GM19455 (cell line): Measurements from ENCODE around the gene CAPN11.

Experiments
- ATAC-seq: cut with Tn5 transposase; IDR thresholded peaks from one replicate; pipeline ENCODE4 v1.9.1; 2021; ENCODE audit not compliant: unreplicated experiment

Gene CAPN11

DNA sequence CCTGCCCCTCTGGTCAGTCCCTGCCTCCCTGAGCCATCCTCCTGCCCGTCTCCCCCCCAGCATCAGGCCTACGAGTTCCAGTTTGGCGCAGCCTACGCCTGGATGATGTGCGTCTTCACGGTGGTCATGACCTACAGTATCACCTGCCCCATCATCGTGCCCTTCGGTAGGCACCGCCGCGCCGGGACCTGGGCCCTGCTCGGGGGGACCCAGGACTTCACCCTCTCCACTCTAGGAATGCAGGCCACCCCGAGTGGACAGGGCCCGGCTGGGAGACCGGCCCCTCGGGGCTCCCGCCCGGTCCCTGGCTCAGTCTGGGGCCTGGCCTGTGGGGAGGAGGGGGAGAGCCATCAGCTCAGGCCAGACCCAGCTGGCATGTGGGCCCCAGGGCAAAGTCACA, 6.1 kb upstream of the CAPN11 start:
- no peak for ATAC-seq

DNA sequence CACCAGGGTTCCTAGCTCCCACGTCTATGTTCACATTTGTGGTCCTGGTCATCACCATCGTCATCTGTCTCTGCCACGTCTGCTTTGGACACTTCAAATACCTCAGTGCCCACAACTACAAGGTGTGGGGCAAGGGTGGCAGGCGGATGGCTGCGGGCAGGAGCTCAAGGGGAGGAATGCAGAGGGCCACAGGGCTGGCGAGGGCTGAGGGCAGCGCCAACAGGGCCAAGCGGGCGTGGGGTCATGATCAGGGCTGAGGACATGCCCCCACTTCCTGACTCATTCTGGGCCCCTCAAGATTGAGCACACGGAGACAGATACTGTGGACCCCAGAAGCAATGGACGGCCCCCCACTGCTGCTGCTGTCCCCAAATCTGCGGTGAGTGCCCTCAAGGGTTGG, 4.6 kb upstream of the CAPN11 start:
- no peak for ATAC-seq

DNA sequence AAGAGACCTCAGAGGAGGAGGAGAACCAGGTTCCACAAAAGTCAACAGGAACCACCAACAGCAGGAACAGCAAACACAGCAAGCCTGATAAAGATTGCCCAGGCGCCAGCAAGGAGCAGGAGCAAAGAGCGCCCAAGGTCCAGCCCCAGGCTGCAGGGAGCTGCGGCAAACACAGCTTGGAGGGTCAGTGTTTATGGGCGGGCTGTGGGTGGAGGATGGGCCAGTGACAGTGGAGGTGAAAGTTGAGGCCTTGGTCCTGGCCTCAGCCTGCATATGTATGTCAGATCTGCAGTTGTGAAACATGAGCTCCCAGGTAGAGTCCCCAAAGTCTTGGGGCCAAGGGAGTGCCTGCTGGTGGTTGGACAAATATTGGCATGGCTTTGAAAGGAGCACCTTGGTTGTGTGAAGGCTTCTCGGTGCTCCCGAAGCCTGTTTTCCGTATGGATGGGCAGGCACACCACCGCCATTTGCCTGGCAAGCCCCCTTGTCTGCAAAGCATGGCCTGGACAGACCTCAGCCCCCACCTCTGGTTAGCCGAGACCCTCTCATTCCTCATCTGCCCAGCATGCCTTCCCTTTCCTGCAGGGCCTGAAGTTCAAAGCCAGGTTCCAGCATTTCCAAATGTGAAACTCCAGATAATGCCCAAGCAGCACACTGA, 2.0 kb upstream of the CAPN11 start:
- no peak for ATAC-seq

DNA sequence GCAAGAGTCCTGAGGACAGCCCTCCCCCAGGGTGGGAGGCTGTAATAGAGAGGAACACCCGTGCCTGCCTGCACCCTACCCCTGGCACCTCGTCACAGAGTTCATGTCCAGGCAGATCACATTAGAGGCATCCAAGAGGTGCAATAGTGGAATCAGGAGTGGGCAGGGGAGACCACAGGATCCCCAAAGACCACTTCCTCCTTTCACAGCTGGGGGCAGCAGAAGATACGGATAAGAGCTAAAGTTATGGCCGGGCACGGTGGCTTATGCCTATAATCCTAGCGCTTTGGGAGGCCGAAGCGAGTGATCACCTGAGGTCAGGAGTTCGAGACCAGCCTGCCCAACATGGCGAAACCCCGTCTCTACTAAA, 1.5 kb upstream of the CAPN11 start:
- no peak for ATAC-seq

DNA sequence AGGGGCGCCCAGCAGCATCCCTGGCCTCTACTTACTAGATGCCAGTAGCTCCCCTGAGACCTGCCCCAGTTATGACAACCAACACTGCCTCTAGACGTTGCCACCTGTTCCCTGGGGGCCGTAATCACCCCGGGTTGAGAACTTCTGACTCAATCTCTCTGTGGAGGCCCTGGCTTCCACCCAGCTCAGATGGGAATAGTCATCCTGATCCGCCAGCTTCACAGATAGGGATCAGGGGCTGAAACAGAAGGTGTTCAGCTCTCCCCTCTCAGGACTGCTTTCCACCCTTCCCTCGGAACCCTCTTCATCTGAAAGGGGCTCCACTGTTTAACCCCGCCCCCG, 3.3 kb downstream of the CAPN11 start:
- ATAC-seq: no peak

DNA sequence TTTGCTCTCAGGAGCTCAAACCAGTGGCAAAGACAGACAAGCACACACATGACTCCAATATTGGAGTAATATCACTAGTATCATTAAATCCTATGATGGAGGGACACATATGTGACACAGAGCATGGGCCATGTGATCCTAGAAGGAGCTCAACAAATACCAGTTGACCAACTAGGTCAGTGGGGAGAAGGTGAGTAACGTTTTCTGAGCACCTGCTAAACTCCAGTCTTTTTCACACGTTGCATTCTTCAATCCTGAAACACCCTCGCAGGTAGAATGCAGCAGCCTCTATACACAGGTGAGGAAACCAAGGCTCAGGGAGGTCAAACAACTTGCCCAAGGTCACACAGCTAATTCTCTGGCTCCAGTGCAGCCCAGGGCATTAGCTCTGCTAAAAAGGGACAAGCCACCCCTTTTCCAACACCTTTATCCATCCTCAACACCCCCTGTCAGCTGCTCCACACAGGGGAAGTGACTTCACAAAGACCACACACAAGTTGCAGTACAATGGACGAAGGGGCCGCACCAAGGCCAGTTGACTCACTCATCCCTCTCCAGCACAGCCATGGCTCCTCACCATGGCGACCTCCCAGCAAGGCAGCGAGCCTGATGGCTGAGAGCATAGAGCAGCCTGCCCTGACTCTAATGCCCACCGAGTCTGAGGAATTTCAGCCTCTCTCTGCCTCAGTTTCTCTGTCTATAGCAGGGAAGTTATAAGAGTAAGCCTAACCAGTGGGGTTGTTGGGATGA, 4.4 kb downstream of the CAPN11 start:
- ATAC-seq: no peak

DNA sequence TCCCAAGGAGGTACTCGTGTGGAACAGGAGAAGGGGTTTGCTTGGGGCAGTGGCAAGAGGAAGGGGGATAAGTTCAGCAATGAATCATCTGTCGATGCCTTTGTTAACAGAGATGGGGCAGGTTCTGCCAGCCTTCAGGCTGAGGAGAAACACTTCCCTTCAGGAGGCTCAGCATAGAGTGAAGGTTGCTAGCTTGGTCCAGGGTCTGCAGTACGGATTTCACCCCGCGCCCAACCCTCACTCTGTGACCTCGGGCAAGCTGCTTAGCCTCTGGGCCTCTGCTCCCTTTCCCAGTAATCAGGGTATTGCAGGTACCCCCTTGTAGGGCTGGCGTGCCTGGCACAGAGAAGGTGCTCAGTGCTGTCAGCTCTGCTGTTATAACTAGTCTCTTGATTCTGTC, 7.5 kb downstream of the CAPN11 start:
- ATAC-seq: no peak

DNA sequence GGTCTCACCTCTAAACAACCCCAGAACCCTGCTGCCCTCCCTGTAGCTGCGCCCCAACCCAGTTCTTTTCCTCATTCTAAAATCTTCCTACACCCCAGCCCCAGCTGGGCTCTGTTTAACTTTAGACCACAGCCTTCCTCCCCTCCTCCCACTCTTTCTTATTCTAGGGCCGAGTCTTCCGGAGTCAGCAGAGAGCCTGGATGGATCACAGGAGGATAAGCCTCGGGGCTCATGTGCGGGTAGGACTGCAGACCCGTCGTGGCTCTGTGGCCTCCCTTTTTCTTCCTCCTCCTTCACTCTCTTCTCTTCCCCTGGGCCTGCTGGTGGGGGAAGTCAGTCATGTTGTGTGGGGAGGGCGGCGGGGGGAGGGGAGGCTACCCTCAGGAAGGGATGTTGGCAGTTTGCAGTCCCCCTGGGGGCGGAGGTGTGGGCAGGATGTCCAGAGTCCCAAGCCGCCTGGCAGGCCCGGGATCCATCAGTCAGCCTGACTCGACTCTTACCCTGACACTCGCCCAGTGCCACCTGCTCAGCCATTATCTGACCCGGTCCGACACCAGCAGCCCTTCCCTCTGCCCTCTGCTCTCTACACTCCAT, 8.1 kb downstream of the CAPN11 start:
- ATAC-seq: no peak

DNA sequence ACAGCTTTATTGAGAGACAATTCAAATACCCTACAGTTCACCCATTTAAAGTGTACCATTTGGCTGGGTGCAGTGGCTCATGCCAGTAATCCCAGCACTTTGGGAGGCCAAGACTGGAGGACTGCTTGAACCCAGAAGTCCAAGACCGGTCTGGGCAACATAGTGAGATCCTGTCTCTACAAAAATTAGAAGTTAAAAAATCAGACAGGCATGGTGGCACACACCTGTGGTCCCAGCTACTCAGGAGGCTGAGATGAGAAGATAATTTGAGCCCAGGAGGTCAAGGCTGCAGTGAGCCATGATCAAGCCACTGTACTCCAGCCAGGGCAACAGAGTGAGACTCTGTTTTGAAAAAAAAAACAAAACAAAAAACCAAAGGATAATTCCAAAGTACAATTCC, 8.9 kb downstream of the CAPN11 start:
- no peak for ATAC-seq

DNA sequence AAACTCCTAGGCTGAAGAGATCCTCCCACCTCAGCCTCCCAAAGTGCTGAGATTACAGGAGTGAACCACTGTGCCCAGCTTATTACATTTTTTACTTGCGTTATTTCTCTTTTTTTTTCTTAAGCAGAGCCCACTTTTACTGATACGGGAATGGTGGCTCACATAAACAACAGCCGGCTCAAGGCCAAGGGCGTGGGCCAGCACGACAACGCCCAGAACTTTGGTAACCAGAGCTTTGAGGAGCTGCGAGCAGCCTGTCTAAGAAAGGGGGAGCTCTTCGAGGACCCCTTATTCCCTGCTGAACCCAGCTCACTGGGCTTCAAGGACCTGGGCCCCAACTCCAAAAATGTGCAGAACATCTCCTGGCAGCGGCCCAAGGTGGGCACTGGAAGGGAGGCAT, 10.5 kb downstream of the CAPN11 start:
- ATAC-seq: no peak

DNA sequence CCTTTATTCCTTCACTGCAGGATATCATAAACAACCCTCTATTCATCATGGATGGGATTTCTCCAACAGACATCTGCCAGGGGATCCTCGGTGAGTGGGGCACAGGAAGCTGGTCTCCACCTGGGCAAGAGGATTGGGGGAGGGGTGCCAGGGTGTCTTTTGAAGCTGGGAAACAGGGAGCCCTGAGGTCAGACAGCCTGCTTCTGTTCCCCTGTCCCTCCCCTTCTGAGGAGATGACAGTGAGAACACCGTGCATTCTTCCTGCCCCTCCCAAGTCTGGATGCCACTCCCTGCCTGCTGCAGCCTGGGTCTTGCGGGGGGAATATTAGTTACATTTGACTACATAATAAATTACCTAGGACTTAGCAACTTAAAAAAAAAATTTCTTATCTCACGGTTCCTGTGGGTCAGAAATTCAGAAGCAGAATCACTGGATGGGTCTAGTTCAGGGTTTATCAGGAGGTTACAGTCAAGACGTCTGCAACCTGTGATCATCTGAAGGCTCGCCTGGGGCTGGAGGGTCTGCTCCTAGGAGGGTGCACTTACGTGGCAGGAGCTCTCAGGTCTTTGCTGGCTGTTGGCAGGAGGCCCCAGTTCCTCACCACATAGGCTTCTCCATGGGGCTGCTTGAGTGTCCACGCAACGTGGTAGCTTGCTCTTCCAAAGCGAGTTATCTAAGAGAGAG, 11.4 kb downstream of the CAPN11 start:
- no peak for ATAC-seq

DNA sequence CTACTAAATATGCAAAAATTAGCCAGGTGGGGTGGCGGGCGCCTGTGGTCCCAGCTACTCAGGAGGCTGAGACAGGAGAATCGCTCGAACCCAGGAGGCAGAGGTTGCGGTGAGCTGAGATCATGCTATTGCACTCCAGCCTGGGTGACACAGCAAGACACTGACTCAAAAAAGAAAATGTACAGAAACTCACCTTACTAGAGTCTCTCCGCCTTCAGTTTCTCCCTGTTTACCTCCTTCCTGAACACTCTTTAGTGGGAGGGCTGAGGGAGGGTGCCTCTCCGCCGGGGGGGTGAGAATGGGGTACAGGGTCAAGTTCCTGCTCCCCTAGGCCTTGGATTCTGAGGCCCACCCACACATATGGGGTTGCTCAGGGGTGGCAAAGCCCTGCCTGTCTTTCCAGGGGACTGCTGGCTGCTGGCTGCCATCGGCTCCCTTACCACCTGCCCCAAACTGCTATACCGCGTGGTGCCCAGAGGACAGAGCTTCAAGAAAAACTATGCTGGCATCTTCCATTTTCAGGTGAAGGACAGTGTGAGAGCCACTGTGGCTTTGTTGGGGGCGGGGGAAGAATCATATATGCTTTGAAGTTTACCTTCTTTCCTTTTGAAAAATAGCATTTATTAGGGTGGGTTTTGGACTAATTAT, 13.4 kb downstream of the CAPN11 start:
- ATAC-seq: no peak

DNA sequence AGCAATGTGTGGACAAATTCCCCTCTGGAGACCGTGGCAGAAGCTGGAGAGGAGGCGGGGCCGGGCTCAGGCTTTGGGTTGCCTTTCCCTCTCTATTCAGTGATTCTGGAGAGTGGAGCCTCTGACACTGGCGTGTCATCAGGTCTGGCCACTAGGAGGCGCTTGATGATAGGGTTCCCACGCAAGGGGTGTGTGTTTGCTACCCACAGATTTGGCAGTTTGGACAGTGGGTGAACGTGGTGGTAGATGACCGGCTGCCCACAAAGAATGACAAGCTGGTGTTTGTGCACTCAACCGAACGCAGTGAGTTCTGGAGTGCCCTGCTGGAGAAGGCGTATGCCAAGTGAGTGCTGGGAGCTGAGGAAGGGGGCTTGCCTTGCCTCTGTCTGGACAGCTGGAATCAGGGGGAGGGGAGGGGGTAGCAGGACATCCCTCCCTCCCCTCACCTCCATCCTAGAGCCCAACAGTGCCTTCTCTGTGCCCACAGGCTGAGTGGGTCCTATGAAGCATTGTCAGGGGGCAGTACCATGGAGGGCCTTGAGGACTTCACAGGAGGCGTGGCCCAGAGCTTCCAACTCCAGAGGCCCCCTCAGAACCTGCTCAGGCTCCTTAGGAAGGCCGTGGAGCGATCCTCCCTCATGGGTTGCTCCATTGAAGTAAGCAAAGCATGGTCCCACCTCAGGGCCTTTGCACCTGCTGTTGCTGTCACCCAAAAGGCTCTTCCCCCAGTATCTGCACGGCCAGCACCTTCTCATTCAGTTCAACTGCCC, 14.3 kb downstream of the CAPN11 start:
- ATAC-seq: peak; percentile 64

DNA sequence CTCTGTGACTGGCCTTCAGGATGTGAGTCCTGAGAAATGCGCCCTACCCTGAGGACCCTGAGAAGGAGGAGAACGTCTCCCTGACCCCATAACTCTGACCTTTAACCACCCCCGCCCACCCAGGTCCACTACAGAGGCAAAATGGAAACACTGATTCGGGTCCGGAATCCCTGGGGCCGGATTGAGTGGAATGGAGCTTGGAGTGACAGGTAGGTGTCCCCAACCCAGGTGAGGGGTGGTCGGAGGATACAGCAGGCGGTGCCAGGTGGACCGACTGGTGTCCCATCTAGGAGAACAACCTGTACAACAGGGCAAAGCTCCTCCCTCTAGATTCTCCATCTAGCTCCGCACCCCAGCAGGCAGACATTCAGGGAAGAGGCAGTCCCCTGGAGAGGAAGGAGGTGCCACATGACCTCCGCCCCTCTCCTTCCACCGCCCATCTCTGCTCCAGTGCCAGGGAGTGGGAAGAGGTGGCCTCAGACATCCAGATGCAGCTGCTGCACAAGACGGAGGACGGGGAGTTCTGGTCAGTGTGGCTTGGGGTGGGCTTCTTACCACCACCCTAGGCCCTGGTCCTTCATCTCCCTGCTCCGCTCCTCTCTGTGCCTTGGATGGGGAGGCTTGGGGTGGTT, 17.6 kb downstream of the CAPN11 start:
- ATAC-seq: no peak

DNA sequence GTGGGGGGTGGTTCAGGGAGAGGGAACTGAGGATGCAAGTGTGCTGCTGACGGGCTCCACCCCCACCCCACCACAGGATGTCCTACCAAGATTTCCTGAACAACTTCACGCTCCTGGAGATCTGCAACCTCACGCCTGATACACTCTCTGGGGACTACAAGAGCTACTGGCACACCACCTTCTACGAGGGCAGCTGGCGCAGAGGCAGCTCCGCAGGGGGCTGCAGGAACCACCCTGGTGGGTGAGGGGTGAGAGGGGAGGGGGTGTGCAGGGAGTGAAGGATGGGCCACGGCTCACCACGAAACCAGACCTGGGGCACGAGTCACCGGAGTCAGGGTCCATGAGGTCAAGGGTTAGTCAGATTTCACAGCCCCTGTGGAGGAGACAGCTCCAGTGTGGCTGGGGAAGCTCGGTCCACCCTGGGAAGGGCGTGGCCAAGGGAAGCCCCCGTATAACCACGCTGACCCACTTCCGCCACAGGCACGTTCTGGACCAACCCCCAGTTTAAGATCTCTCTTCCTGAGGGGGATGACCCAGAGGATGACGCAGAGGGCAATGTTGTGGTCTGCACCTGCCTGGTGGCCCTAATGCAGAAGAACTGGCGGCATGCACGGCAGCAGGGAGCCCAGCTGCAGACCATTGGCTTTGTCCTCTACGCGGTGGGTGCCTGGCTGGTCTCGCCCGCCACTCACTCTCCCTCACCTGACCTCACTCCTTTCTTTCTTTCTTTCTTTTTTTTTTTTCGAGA, 18.3 kb downstream of the CAPN11 start:
- ATAC-seq: no peak

DNA sequence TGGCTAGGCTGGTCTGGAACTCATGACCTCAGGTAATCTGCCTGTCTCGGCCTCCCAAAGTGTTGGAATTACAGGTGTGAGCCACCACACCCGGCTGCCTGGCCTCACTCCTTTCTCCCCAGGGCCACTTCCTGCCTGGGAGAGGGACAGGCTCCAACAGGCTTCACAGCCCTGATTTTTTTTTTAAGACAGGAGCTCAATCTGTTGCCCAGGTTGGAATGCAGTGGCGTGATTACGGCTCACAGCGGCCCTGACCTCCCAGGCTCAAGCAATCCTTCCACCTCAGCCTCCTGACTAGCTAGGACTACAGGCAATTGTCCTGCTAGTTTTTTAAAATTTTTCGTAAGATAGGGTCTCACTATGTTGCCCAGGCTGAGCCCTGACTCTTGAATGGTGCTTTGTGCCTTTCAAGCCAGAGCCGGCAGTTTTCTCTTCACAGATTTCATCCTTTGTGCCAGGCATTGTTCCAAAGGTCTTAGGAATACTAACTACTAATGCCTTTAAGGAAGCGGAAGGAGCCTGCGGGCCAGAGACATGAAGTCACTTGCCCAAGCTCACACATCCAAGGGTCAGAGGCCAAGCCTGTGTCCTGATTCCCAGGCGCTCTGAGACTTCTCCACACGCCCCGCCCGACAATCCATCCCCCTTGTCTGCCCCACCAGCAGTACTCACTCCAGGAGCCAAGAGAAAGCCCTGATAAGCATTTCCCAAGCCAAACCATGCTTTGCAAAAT, 19.2 kb downstream of the CAPN11 start:
- no peak for ATAC-seq

DNA sequence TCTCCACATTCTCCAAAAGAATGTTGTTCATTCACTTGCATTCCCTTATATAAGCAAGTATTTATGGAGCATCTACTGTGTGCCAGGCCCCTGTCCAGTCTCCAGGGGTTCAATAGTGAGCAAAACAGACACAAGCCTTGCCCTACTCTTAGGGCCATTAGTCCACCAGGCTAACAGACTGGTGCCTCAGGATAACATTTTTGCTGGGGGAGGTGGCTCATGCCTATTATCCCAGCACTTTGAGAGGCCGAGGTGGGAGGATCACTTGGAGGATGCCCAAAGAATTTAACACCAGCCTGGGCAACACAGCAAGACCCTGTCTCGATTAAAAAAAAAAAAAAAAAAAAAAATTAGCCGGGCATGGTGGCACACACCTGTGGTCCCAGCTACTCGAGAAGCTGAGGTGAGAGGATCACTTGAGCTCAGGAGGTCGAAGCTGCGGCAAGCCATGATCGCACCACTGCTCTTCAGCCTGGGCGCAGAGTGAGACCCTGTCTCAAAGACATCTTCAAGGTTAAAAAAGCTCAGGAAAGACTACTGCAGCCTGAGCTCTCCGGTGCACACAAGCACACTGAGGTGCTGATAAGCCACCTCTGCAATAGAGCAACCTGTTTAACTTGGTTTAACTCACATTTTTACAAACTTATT, 19.9 kb downstream of the CAPN11 start:
- no peak for ATAC-seq

DNA sequence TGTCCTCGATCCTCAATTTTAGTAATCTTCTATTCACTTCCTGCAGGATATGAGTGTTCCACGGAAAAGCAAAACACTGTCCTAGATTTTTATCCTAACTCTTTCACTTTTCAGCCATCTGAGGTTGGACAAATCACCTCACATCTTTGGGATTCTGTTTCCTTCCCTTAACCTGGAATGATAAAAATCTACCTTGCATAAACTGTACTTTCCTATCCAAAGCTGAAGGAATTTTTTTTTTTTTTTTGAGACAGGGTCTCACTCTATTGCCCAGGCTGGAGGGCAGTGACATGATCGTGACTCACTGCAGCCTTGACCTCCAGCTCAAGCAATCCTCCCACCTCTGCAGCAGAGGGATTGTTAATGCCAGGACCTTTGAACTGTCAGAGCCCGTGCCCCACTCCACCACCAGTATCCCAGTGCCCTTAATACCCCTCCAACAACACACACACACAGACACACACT, 20.5 kb downstream of the CAPN11 start:
- ATAC-seq: no peak
